GM20000 (cell line): ENCODE results near the gene CP.
"Not testable (repeated sequence)": the region's sequence is repeated elsewhere in the genome, so short reads cannot be mapped to it uniquely, and the experiment has no call there.

ENCODE experiments used
- DNase-seq: peaks from one replicate; pipeline ENCODE4 v3.0.0; 2012; ENCODE audit warnings: low spot score
- CTCF ChIP-seq: IDR thresholded peaks from 2 replicates; pipeline ENCODE4 v1.5.1; 2012; ENCODE audit warnings: mild to moderate bottlenecking, control low read depth; ENCODE audit errors: extremely low read depth, missing control alignments

The CP gene

GRCh38 chr3:149198611-149199010 lies 23.0 kb downstream of the CP start:
- no peak for TF ChIP-seq CTCF
- no peak for DNase-seq

GRCh38 chr3:149197669-149198068 lies 24.0 kb downstream of the CP start:
- no peak for TF ChIP-seq CTCF
- no peak for DNase-seq

GRCh38 chr3:149196805-149197592 lies 24.6 kb downstream of the CP start:
- not testable (repeated sequence) for DNase-seq

GRCh38 chr3:149195221-149195620 lies 26.4 kb downstream of the CP start:
- no peak for DNase-seq
- no peak for TF ChIP-seq CTCF

- TF ChIP-seq CTCF: no peak
- DNase-seq: no peak
These were observed 33.1 kb downstream of the CP start for GRCh38 chr3:149188494-149188893.

GRCh38 chr3:149186721-149187120 lies 34.9 kb downstream of the CP start:
- DNase-seq: no peak
- TF ChIP-seq CTCF: no peak

GRCh38 chr3:149186219-149186618 lies 35.4 kb downstream of the CP start:
- no peak for TF ChIP-seq CTCF
- no peak for DNase-seq

- no peak for DNase-seq
- no peak for TF ChIP-seq CTCF
These were observed 40.4 kb downstream of the CP start for GRCh38 chr3:149181182-149181581.
